Neural cell (in vitro differentiated cells): Measurements from ENCODE around the gene EPB41L2.

Experiments
- EZH2 ChIP-seq: fragments of 200-600, 300-800 bp; shearing (Covaris generic), sonication (generic); IDR thresholded peaks from 2 replicates; pipeline ENCODE4 v1.6.1; 2014; ENCODE audit warnings: antibody characterized with exemption, low read length, borderline replicate concordance, mild to moderate bottlenecking; ENCODE audit not compliant: insufficient read depth, poor library complexity, severe bottlenecking
- MXI1 ChIP-seq: fragments of 450-650 bp; conservative IDR thresholded peaks from 2 replicates; pipeline ENCODE4 v1.6.1; 2014; ENCODE audit warnings: antibody characterized with exemption, mild to moderate bottlenecking; ENCODE audit not compliant: poor library complexity, severe bottlenecking
- TAF1 ChIP-seq: IDR thresholded peaks from 2 replicates; pipeline ENCODE4 v1.6.1; 2012; ENCODE audit warnings: low read depth
- TF ChIP-seq, protein P1 (sequence below): fragments of 450-650 bp; IDR thresholded peaks from 2 replicates; pipeline ENCODE4 v1.5.1; 2014; ENCODE audit warnings: antibody characterized with exemption, mild to moderate bottlenecking, moderate library complexity; ENCODE audit not compliant: poor library complexity, severe bottlenecking

DNA sequence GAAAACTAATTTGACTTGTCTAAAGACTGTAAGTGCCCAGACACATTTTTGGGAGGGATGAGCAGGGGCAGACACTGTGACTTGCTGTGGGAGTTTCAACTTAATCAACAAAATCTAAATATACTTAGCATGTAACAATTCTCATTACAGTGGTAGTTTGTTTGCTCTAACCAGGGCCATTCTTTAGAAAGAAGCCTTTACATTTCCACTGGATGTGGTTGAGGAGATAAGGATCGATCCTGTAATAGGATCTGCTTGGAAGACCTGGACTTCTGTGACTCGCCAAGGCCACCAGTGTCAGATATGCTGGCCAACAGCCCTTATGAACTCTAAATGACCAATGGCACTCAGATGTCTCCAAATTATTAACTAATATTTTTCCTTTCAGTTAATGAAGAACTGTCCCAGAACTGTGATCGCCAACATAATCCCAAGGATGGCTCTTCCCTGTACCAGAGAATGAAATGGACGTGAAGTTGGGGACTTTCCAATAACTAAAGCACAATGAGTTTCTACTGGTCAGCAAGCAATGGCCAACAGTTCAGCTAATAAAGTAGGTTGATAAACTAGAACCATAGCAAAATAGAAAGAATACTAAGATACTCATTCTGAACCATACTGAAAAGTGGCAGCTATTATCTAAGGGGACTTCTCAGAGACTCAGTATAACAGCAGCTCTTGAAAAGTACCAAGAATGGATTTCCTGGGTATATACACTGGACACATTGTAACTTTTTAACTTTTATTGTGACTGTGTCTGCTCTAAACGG, 228.4 kb downstream of the EPB41L2 start:
- TF ChIP-seq, protein P1, sequence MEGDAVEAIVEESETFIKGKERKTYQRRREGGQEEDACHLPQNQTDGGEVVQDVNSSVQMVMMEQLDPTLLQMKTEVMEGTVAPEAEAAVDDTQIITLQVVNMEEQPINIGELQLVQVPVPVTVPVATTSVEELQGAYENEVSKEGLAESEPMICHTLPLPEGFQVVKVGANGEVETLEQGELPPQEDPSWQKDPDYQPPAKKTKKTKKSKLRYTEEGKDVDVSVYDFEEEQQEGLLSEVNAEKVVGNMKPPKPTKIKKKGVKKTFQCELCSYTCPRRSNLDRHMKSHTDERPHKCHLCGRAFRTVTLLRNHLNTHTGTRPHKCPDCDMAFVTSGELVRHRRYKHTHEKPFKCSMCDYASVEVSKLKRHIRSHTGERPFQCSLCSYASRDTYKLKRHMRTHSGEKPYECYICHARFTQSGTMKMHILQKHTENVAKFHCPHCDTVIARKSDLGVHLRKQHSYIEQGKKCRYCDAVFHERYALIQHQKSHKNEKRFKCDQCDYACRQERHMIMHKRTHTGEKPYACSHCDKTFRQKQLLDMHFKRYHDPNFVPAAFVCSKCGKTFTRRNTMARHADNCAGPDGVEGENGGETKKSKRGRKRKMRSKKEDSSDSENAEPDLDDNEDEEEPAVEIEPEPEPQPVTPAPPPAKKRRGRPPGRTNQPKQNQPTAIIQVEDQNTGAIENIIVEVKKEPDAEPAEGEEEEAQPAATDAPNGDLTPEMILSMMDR: no peak
- no peak for TF ChIP-seq TAF1
- no peak for TF ChIP-seq EZH2
- TF ChIP-seq MXI1: no peak
